SIG-M5 (cell line): ENCODE data around the gene UBAP1L.
A peak's percentile ranks its signal among the peaks of the same experiment; 100 is the strongest.
"Not testable (repeated sequence)": the region's sequence is repeated elsewhere in the genome, so short reads cannot be mapped to it uniquely, and the experiment has no call there.

Experiments used
- DNase-seq: peaks from one replicate; lab custom pipeline; 2025; lab: John Stamatoyannopoulos, UW

Gene UBAP1L

DNA sequence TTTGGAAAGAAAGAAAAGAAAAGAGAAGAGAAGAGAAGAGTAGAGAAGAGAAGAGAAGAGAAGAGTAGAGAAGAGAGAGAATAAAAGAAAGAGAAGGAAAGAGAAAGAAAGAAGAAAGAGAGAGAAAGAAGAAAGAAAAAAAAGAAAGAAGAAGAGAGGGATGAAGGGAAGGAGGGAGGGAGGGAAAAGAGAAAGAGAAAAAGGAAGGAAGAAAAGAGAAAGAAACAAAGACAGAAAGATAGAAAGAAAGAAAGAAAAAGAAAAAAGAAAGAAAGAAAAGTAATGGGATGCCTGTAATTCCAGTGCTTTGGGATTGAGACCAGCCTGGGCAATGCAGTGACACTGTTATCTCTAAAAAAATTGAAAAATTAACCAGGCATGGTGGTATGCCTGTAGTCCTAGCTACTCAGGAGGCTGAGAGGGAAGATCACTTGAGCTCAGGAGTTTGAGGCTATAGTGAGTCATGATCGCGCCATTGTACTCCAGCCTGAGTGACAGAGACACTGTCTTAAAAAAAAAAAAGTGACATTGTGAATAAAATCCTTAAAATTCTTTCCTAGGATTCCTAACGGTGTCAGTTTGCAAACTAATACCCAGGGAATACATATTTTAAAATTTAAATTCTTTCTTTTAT is 48.9 kb downstream of the UBAP1L start:
- no peak for DNase-seq

DNA sequence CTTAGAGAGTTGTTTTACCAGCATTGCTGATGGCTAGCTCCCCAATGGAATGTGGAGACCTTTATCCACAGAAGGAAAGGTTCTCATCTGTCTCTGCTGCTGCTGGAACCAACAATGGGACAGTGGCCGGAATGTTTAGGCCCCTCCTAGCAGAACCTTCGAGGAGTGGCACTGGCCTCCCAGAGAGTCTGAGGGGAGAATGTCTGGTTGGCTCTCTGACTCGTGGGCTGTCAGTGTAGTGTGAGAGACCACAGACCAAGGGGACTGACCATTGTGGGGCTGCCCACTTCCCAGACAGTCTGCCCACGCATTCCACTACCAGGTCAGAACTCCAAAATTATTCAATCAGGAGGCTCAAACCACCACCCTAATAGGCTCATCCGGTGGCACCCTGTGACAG is 52.3 kb downstream of the UBAP1L start:
- DNase-seq: no peak

DNA sequence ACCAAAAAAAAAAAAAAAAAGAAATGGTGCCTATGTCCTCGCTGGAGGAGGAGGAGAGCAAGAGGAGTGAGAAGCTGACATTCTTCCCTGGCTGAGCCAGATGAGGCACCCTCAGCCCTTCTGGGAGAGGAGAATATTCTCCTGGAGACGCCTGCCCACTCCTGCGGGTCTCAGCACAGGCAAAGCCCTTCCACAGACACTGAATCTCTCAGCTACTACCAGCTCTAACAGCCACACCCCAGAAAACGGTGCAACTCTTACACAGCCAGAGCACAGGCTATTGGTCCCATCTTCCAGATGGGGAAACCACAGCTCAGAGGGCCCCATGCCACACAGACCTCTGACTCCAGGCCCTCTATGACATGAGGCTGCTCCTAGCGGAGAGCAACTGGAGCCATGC is 52.9 kb downstream of the UBAP1L start:
- no peak for DNase-seq

DNA sequence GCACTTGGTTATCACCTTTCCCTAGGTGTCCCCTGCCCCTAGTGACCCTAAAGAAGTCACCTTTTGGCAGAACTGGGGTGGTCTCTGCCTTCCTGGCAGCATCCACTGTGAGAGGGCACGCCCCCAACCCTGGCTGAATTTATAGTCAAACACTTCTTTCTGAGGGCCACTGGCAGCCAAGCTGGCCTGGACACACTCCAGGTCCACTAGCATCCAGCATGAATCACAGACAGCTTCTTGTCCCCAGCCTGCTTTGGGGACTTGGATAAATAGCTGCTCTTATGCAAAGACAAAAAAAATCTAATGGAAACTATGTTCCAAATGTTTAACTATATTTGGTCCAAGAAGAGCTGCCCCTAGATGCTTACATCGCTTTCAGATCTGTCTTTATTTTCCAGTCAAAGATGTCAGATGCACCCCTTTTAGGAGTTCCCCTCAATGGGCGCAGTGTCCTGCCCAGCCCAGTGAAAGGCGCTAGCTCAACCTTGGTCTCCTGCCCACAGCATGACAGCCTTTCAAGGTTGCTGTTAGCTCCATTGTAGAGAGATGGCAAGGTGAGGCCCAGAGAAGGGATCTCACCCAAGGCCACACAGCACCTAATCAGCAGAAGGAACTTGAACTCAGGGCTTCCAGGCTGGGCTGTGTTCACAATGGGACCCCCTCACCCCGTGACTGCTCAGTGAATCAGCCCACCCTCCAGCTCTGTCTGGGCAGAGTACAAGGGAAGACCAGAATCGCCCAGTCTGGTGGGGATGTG is 54.2 kb downstream of the UBAP1L start:
- no peak for DNase-seq

DNA sequence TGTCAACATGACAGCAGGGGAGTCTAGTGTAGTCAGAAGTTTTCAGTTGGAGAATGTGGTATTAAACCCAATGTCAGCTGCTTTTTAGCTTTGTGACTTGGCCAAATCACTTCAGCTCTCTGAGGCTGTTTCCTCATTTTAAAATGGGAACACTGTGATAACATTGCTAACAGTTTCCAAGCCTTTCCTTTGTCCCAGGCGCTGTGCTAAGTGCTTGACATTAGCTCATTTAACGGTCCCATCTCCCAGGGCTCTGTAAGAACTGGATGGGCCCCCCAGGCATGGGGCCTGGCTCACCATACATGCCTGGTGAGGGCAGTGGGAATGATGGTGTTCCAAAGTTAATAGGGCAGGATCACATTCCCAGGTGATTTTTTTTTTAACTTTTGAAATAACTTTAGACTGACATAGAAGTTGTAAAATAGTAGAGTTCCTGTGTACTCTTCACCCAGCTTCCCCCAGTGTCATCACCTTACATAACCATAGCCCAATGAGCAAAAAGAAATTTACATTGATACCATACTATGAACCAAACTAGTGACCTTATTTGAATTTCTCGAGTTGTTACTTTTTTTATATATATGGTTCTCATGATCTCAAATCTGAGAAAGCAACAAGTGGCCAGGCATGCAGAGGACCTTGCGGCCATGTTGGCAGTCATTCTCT is 54.9 kb downstream of the UBAP1L start:
- DNase-seq: no peak

DNA sequence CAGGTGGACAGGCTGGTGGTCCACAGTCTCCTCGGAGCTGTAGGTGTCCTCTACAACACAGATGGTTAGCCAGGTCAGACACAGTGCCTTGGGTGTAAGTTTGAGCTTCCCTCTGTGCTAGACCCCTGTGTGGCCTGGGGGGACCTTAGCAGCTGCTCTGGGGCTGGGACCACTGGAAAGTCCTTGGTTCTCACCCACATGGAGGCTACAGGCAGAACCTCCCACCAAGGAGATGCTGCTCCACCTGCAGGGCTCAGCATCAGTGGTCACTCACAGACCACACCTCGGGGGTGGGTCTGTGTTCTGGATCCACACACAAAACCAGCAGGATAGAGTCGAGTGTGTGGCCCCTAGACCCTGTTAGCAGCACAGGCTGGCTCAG is 55.6 kb downstream of the UBAP1L start:
- no peak for DNase-seq

DNA sequence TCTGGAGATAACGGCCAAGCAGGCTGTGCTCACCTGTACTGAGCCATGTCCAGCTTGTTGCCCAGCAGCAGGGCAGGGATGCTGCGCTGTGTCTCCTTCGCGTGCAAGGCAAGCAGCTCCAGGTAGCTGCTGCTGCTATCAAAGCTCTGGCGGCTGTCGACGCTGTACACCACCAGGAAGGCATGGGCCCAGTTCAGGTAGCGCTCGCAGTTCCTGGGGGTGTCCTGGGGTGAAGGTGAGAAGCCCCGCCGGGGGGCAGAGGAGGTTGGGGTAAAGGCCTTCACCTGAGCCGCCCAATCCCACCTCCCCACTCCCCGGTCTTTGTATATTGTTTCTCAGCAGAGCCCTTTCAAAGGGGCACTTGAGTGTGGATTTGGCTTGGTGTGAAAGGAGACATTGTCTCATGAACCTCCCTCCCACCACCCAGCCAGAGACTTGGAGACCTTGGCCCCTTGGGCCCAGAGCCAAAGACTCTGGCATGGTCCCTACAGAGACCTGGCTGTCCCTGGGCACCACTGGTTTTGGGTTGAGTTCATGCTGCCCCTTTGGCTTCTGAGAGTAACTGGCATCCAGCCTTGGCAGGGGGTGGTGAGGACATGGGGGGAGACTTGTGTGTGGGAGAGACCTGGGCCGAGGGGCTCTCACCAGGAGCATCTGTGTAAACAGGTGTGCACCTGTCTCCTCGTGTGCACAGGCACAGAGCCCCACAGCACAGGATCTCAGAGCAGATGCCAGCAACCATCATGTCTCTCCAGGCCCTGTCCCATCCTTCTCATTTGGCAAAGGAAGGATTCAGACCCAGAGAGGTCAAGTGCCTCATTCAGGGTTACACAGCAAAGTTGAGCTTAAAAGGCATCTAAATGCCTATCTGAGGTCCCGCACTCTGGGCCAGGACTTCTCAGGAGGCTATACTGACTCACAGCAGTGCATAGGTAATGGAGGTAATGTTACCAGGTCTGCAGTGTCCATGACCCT is 56.3 kb downstream of the UBAP1L start:
- no peak for DNase-seq

DNA sequence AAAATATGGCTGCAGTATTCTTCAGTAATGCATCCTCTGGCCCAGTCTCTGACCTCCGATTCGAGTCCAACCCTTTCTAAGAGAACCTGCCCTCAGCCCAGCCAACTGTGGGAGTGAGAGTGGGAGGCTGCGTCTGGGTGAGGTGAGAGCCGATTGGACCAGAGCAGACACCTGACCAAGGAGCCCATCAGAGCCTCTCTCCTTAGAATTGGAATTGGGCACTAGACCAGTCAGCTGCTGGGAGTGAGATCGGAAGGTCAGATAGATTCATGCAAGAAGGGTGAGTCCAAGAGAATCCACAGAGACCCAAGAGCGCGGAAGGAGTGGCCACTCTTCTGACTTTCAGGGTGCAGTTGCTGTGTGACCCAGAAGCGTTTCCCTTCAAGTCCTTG is 57.5 kb downstream of the UBAP1L start:
- DNase-seq: no peak

DNA sequence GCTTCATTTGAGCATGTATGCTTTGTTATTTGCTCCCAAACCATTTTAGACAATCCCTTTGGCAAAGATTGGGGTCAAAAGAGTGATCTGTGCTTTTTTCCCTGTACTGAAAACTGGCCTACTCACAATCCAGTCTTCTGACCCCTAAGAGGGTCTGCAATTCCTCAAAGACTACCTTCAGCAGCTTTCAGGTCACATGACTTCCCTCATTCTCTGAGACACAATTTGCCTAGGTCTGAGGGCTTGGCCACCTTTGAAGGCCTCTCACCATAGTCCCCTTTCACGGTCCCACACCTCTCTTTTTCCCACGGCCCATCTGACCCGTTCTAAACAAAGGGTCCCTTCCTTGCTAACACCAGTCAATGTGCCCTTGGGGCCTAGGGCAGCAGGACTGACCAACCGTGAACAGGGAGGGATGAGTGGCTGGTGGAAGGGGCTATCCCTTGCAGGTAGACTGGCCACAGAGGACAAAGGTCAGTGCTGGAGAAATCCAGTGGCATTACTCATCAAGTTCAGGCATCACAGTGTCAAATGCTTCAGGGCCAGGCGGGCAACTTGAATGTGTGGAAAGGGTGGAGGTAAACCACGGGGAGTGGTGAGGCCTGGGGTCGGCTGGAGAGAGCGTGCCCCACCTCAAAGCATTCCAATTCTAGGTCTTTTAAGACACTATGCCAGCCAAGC is 58.0 kb downstream of the UBAP1L start:
- DNase-seq: no peak

DNA sequence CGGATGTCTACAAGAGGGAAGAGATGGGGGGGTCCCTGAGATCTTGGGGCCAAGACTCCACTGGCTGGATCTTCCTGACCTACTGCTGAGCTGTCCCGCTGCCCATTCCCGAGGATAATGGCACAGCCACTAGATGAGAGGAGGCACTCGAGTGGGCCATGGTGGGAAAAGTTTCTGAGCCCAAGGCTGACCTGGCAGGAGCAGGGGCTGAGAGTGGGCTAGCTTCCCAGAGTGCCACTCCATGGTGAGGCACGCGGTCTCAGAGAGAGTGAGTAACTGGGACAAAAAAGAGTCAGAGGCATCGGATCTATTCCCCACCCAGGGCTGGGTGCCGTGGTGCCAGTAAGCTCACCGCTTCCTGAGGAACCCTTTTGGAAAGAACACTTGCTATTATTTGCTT is 58.9 kb downstream of the UBAP1L start:
- no peak for DNase-seq

DNA sequence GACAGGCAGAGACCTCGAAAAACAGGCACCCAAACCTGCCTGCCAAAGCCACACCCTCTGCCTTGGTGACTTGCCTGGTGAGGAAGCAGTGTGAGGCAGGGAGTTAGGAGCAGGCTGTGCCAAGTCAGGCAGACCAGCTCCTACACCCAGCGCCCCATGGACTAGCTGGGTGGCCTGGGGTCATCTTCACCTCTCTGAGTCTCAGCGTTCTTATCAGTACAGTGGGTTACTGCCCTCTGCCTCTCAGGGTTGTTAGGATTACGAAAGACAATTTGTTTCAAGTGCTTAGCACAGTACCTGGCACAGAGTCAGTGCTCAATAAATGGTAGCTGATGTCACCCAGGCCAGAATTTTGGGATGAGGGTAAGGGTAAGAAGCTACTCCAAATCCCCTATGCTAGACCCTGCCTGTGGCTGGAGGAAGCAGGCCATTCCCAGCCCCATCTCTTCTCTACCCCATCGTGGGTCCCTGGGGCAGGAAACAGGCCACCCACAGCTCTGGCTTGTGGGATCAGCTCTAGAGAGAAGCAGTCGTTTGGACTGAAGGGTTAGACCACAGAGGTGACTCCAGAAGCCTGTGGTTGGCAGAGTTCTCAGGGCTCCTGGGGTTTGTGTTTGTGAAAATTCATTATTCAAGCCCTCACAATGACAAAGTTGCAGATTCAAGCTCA is 59.7 kb downstream of the UBAP1L start:
- DNase-seq: no peak

DNA sequence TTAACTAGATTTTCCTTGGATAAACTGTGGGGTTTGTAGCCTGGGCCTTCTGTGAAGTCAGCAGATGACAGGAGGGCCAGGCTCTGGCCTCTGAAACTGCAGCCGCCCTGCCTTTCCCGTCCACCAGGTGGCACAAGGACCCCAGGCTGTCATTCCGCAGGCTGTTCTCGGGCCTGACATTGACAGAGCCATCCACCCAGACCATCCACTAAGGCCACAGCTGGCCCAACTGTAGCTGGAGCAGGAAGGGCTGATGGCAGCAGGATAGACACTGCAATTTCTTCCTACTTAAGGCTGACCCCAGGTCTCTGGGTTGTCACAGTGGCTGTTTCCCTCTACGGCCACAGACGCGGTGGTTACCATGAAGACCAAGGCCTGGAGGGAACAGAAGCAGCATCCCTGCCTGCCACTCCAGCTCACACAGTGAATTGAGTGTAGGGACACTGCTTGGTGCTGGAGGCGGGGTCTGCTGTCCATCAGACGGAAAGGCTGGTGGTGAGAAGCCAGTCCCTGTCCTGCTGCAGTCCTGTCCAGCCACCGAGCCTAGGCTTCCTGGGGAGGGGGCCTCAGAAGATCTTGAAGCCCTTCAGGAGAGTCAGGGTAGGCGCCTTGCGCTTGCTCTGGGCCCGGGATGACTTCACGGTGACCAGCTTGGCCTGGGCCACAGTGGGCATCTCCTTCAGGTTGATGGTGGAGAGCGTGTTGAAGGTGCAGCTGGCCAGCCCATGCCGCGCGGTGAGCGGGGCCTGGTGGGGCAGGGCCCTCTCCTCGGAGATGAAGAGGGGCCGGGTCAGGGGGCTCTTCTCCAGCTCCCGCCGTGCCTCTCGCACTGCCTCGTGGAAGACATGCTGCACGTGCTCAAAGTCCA is 60.4 kb downstream of the UBAP1L start:
- DNase-seq: no peak

DNA sequence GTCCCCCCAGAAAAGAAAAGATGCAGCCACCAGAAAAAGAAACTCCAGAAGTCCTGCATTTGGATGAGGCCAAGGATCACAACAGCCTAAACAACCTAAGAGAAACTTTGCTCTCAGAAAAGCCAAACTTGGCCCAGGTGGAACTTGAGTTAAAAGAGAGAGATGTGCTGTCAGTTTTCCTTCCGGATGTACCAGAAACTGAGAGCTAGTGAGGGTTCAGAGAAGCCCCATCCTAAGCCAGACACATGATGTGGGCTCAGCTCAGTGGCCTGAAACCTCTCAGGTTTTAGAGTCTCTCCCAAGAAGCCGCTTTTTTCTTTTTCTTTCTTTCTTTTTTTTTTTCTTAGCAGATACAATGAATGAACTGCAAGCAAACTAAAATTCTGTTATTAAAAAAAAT is 62.0 kb downstream of the UBAP1L start:
- no peak for DNase-seq

DNA sequence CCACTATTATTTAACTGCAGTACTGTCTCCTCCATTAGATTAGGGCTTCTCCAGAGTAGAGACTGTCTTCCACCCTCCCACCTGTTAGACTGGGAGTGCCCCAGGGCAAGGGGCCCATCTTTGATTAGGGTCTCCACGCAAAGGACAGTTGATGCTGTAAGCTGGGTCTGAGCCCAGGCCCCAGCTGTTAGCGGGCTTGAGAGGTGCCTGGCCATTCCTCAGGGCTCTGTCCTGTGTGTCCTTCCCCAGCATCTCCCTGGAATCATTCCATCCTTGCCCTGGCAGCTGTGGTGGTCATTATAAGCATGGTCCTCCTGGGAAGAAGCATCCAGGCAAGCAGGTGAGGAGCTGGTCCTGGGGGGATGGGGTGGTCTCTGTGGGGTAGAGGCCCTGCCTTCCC is 63.7 kb downstream of the UBAP1L start:
- no peak for DNase-seq

DNA sequence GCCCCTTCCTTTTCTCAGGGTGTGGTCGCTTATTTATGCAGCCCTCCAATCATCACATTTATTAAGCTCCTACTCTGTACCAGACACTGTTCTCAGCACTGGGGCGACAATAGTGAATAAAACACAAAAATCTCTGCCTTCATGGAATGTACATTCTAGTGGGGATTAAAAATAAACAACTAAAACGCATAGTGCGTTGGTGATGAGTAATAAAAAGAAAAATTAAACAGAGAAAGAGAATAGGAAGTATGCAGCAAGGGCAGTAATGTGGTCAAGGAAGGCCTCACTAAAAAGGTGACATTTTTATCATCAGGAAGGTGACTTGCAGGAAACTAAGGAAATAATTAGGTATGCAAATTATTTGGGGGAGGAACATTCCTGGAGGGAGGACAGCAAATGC is 64.7 kb downstream of the UBAP1L start:
- no peak for DNase-seq

DNA sequence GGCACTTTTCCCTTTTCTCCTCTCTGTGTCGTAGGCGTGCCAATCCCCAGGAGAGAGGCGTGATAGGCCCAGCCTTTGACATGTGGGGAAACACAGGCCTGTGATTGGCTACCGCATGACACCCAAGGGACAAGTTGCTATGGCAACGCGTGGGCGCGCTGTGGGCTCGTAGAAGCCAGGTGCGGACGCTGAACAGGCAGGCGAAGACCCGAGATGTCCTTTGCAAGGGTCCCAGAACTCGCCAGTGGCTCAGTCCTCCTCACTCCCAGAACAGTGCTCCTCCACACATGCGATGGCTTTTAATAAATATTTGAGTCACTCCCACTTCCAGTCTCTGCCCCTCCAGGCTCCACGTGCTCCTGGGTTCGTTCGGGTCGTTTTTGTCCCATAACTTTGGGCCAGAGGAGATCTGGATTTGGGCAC is 65.6 kb downstream of the UBAP1L start:
- peak; percentile 30 for DNase-seq

DNA sequence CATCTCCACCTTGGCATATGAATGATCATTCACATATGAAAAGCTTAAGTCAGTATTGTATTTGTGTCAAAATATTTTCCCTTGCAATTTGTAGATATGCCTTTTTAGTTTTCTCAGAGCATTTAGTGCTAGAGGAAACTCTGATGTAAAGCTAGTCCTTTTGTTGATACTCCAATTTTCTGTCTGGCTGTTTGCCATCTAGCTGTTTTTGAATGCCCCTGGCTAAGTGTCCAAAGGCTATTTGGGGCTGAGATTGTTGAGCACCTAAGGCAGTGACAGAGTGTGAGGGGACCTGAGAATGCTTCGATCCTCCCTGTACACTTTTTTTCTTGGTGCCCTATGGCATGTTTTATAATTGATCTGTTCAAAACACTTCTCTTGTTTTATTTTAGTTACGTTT is 66.8 kb downstream of the UBAP1L start:
- DNase-seq: no peak

DNA sequence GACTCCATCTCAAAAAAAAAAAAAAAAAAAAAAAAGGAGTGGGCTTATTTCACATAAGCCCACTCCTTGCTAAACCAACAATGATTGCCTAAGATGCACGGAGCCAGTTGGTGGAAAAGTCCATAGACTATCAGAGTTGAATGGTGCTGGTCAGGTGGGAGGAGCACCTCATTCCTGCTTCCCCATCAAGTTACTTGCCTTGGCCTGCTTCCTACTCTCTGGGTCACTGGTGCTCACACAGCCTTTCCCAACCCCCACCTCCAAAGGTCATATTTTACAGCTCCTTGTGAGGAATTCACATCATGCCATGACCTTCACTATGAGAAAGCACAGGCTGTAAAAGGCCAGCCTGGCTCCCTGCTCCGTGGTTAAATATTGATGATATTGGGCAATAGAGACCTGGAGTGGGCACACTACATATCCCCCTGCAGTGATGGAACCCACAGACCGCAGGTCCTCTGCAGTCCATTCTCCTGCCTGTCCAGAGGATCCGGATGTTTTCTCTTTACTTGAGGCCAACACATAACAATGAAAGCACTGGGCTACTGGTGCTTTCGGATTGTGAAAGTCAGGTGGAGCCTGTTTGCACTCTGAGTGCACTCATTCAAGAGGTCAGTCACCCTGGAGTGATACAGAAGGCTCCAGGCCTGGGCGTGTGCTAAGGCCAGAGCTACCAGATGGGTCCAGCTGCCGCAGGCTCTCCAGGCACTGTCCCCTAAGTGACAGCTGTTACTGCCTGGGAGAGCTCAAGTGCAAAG is 70.1 kb downstream of the UBAP1L start, which contains the start of gene SLC51B:
Gene SLC51B (plus strand): TSS at position 664 of the 758 bp plus-strand sequence. CDS start 4,618 bp downstream, outside the sequence.
- DNase-seq: no peak

DNA sequence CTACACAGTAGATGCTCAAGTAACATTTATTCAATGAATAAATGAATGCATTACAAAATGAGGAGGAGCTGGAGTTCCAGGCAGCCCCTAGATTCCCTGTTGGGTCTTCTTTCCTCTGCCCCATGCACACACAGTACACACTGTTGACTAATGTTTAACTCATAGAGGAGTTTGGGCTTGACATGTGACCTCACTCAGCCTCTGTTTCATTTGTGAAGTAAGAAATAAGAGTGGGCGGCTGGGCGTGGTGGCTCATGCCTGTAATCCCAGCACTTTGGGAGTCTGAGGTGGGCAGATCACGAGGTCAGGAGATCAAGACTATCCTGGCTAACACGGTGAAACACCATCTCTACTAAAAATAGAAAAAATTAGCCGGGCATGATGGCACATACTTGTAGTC is 70.8 kb downstream of the UBAP1L start:
- not testable (repeated sequence) for DNase-seq
